T-helper 1 cell treated with Interleukin-12 subunit alpha and Interleukin-12 subunit beta and Interleukin-4 antibody, amounts not matched to agents 30 μg/mL and 1 μg/mL, for 36 hours (primary cell): Measurements from ENCODE around the gene RNF115.

Source experiments
- H3K27ac Mint-ChIP-seq: one replicate; pipeline ENCODE4 v1.8.0; 2021; ENCODE audit warnings: mild to moderate bottlenecking, mixed read lengths
- H3K27me3 Mint-ChIP-seq: one replicate; pipeline ENCODE4 v1.8.0; 2021; ENCODE audit warnings: low read depth, mixed read lengths
- H3K36me3 Mint-ChIP-seq: one replicate; pipeline ENCODE4 v1.8.0; 2021; ENCODE audit warnings: low read depth, mixed read lengths
- H3K4me1 Mint-ChIP-seq: one replicate; pipeline ENCODE4 v1.8.0; 2021; ENCODE audit warnings: low read depth, mixed read lengths
- H3K4me3 Mint-ChIP-seq: one replicate; pipeline ENCODE4 v1.8.0; 2021; ENCODE audit warnings: mild to moderate bottlenecking, moderate library complexity, mixed read lengths
- H3K9me3 Mint-ChIP-seq: one replicate; pipeline ENCODE4 v1.8.0; 2021; ENCODE audit warnings: mixed read lengths

The RNF115 gene

GRCh38 chr1:145823565-145824498, at the start of gene RNF115, which contains the start of gene POLR3C:
Gene RNF115 (minus strand): TSS chr1:145824095. CDS start chr1:145823873, 222 bp downstream.
Gene POLR3C (plus strand): TSS chr1:145824200. CDS start chr1:145825777, 1,577 bp downstream.
- peaks cover 31% of the 10 kb centered on the region for H3K36me3 Mint-ChIP-seq
- no peaks in the 10 kb centered on the region for H3K9me3 Mint-ChIP-seq
- H3K27me3 Mint-ChIP-seq: no peaks in the 10 kb centered on the region
- peak within 1 kb of the TSS; percentile 94 for H3K27ac Mint-ChIP-seq
- H3K4me1 Mint-ChIP-seq: peaks cover 37% of the 10 kb centered on the region
- H3K4me3 Mint-ChIP-seq: peak within 1 kb of the TSS; percentile 96

- peak overlapping the region; percentile 66 for H3K27ac Mint-ChIP-seq
- H3K4me1 Mint-ChIP-seq: peaks cover 19% of the 10 kb centered on the region
- H3K36me3 Mint-ChIP-seq: peaks cover 3% of the 10 kb centered on the region
- no peaks in the 10 kb centered on the region for H3K9me3 Mint-ChIP-seq
- peaks cover 55% of the 10 kb centered on the region for H3K27me3 Mint-ChIP-seq
- H3K4me3 Mint-ChIP-seq: peak overlapping the region; percentile 75
These were observed 48.4 kb upstream of the RNF115 start for GRCh38 chr1:145871994-145872924.

- Mint-ChIP-seq H3K27me3 (peaks cover 73% of the 10 kb centered on the region), H3K36me3 (peaks cover 3% of the 10 kb centered on the region), H3K4me3 (no peak overlapping the region), H3K9me3 (no peaks in the 10 kb centered on the region), H3K4me1 (peaks cover 17% of the 10 kb centered on the region), H3K27ac (no peak overlapping the region)
These were observed 44.3 kb upstream of the RNF115 start for GRCh38 chr1:145868232-145868631.

GRCh38 chr1:145863282-145864018, 39.6 kb upstream of the RNF115 start:
- no peak overlapping the region for H3K4me3 Mint-ChIP-seq
- peaks cover 8% of the 10 kb centered on the region for H3K4me1 Mint-ChIP-seq
- H3K27ac Mint-ChIP-seq: no peak overlapping the region
- H3K36me3 Mint-ChIP-seq: peaks cover 3% of the 10 kb centered on the region
- H3K9me3 Mint-ChIP-seq: no peaks in the 10 kb centered on the region
- peaks cover 52% of the 10 kb centered on the region for H3K27me3 Mint-ChIP-seq

GRCh38 chr1:145859491-145860023, 35.7 kb upstream of the RNF115 start:
- peaks cover 16% of the 10 kb centered on the region for H3K4me1 Mint-ChIP-seq
- peaks cover 13% of the 10 kb centered on the region for H3K36me3 Mint-ChIP-seq
- H3K4me3 Mint-ChIP-seq: peak overlapping the region; percentile 98
- peaks cover 20% of the 10 kb centered on the region for H3K27me3 Mint-ChIP-seq
- H3K27ac Mint-ChIP-seq: peak overlapping the region; percentile 96
- H3K9me3 Mint-ChIP-seq: no peaks in the 10 kb centered on the region

- Mint-ChIP-seq H3K27ac (peak within 1 kb of the TSS; percentile 96), H3K9me3 (no peaks in the 10 kb centered on the region), H3K27me3 (peaks cover 15% of the 10 kb centered on the region), H3K4me3 (peak within 1 kb of the TSS; percentile 98), H3K4me1 (peaks cover 16% of the 10 kb centered on the region), H3K36me3 (peaks cover 17% of the 10 kb centered on the region)
These were observed 35.1 kb upstream of the RNF115 start, which contains the start of gene PIAS3 for GRCh38 chr1:145858901-145859490. Gene PIAS3 (minus strand): TSS chr1:145859081. CDS start chr1:145858990, 91 bp downstream.

GRCh38 chr1:145858238-145858900, 34.5 kb upstream of the RNF115 start:
- Mint-ChIP-seq H3K27me3 (peaks cover 9% of the 10 kb centered on the region), H3K4me3 (peak overlapping the region; percentile 98), H3K27ac (peak overlapping the region; percentile 96), H3K36me3 (peaks cover 21% of the 10 kb centered on the region), H3K9me3 (no peaks in the 10 kb centered on the region), H3K4me1 (peaks cover 16% of the 10 kb centered on the region)

- peaks cover 5% of the 10 kb centered on the region for H3K27me3 Mint-ChIP-seq
- peaks cover 25% of the 10 kb centered on the region for H3K36me3 Mint-ChIP-seq
- H3K4me1 Mint-ChIP-seq: peaks cover 16% of the 10 kb centered on the region
- H3K27ac Mint-ChIP-seq: no peak overlapping the region
- no peak overlapping the region for H3K4me3 Mint-ChIP-seq
- H3K9me3 Mint-ChIP-seq: no peaks in the 10 kb centered on the region
These were observed 33.3 kb upstream of the RNF115 start for GRCh38 chr1:145857170-145857569.

- H3K27ac Mint-ChIP-seq: no peak overlapping the region
- H3K9me3 Mint-ChIP-seq: no peaks in the 10 kb centered on the region
- no peak overlapping the region for H3K4me3 Mint-ChIP-seq
- no peaks in the 10 kb centered on the region for H3K27me3 Mint-ChIP-seq
- H3K4me1 Mint-ChIP-seq: peaks cover 16% of the 10 kb centered on the region
- peaks cover 35% of the 10 kb centered on the region for H3K36me3 Mint-ChIP-seq
These were observed 31.6 kb upstream of the RNF115 start for GRCh38 chr1:145855426-145855948.

- H3K27ac Mint-ChIP-seq: no peak overlapping the region
- no peaks in the 10 kb centered on the region for H3K9me3 Mint-ChIP-seq
- H3K4me1 Mint-ChIP-seq: peaks cover 5% of the 10 kb centered on the region
- H3K36me3 Mint-ChIP-seq: peaks cover 29% of the 10 kb centered on the region
- no peak overlapping the region for H3K4me3 Mint-ChIP-seq
- H3K27me3 Mint-ChIP-seq: no peaks in the 10 kb centered on the region
These were observed 25.7 kb upstream of the RNF115 start for GRCh38 chr1:145849356-145850160.

- Mint-ChIP-seq H3K9me3 (no peaks in the 10 kb centered on the region), H3K27me3 (no peaks in the 10 kb centered on the region), H3K4me3 (no peak overlapping the region), H3K36me3 (peaks cover 21% of the 10 kb centered on the region), H3K4me1 (peaks cover 5% of the 10 kb centered on the region), H3K27ac (no peak overlapping the region)
These were observed 23.9 kb upstream of the RNF115 start for GRCh38 chr1:145847827-145848226.

- Mint-ChIP-seq H3K9me3 (no peaks in the 10 kb centered on the region), H3K36me3 (peaks cover 22% of the 10 kb centered on the region), H3K27ac (peak overlapping the region; percentile 56), H3K4me3 (no peak overlapping the region), H3K4me1 (peaks cover 5% of the 10 kb centered on the region), H3K27me3 (no peaks in the 10 kb centered on the region)
These were observed 22.3 kb upstream of the RNF115 start for GRCh38 chr1:145846201-145846612.
